Neural cell (in vitro differentiated cells): ENCODE data around the gene BRIP1. TPM values are rescaled to one million over a fixed set of nuclear protein-coding genes. Genes with fewer than 3 reads are reported as not detected.

Source experiments
- H2AFZ ChIP-seq: fragments of 200-600, 300-800 bp; sonication (generic), shearing (Covaris generic); 2 replicates; pipeline ENCODE4 v1.6.0; 2014; ENCODE audit warnings: low read depth, mild to moderate bottlenecking, antibody characterized with exemption, low read length, moderate library complexity
- H3F3A ChIP-seq: fragments of 200-600 bp; shearing (Covaris generic); 2 replicates; pipeline ENCODE4 v1.6.1; 2016; ENCODE audit warnings: mild to moderate bottlenecking, moderate library complexity, mixed read lengths, antibody characterized with exemption, low read length; ENCODE audit not compliant: insufficient read depth, poor library complexity, severe bottlenecking
- H3K27ac ChIP-seq: fragments of 200-600, 300-800 bp; sonication (generic), shearing (Covaris generic); 2 replicates; pipeline ENCODE4 v1.5.1; 2014; ENCODE audit warnings: mild to moderate bottlenecking, low read length, moderate library complexity
- H3K27me3 ChIP-seq: fragments of 300-800, 200-600 bp; sonication (generic), shearing (Covaris generic); 2 replicates; pipeline ENCODE4 v1.6.0; 2014; ENCODE audit warnings: mild to moderate bottlenecking, low read depth, low read length, moderate library complexity; ENCODE audit not compliant: insufficient read depth
- H3K36me3 ChIP-seq: fragments of 300-800, 200-600 bp; sonication (generic), shearing (Covaris generic); 2 replicates; pipeline ENCODE4 v1.5.1; 2014; ENCODE audit warnings: mild to moderate bottlenecking, antibody characterized with exemption, low read length, moderate library complexity; ENCODE audit not compliant: insufficient read depth
- H3K4me2 ChIP-seq: fragments of 300-800, 200-600 bp; sonication (generic), shearing (Covaris generic); 2 replicates; pipeline ENCODE4 v1.6.0; 2014; ENCODE audit warnings: mild to moderate bottlenecking, low read length
- H3K4me3 ChIP-seq: fragments of 300-800, 200-600 bp; sonication (generic), shearing (Covaris generic); 2 replicates; pipeline ENCODE4 v1.5.1; 2014; ENCODE audit warnings: mild to moderate bottlenecking, low read length, moderate library complexity
- H3K79me2 ChIP-seq: fragments of 200-600 bp; shearing (Covaris generic); replicated peaks from 2 replicates; pipeline ENCODE4 v1.6.0; 2014; ENCODE audit warnings: mild to moderate bottlenecking, low read length, moderate library complexity; ENCODE audit not compliant: insufficient read depth
- H3K9ac ChIP-seq: fragments of 300-800, 200-600 bp; sonication (generic), shearing (Covaris generic); 2 replicates; pipeline ENCODE4 v1.6.1; 2016; ENCODE audit warnings: mild to moderate bottlenecking, low read length, mixed read lengths
- H3K9me2 ChIP-seq: fragments of 200-600 bp; shearing (Covaris generic); 2 replicates; pipeline ENCODE4 v1.6.1; 2016; ENCODE audit warnings: mild to moderate bottlenecking, low read length, mixed read lengths; ENCODE audit not compliant: insufficient read depth
- H3K9me3 ChIP-seq: fragments of 200-600, 300-800 bp; sonication (generic), shearing (Covaris generic); 2 replicates; pipeline ENCODE4 v1.6.1; 2016; ENCODE audit warnings: mild to moderate bottlenecking, mixed run types, low read length, moderate library complexity, mixed read lengths
- H4K20me1 ChIP-seq: fragments of 200-600 bp; shearing (Covaris generic); 2 replicates; pipeline ENCODE4 v1.6.1; 2016; ENCODE audit warnings: mild to moderate bottlenecking, mixed run types; ENCODE audit not compliant: insufficient read depth
- CTCF ChIP-seq: fragments of 450-650 bp; IDR thresholded peaks from 2 replicates; pipeline ENCODE4 v1.5.1; 2014; ENCODE audit warnings: antibody characterized with exemption, mild to moderate bottlenecking, moderate library complexity; ENCODE audit not compliant: poor library complexity, severe bottlenecking
- EP300 ChIP-seq: fragments of 450-650 bp; conservative IDR thresholded peaks from 2 replicates; pipeline ENCODE4 v1.6.1; 2014; ENCODE audit warnings: antibody characterized with exemption, mild to moderate bottlenecking, moderate library complexity; ENCODE audit not compliant: poor library complexity, severe bottlenecking
- EZH2 ChIP-seq: fragments of 200-600, 300-800 bp; shearing (Covaris generic), sonication (generic); IDR thresholded peaks from 2 replicates; pipeline ENCODE4 v1.6.1; 2014; ENCODE audit warnings: antibody characterized with exemption, low read length, borderline replicate concordance, mild to moderate bottlenecking; ENCODE audit not compliant: insufficient read depth, poor library complexity, severe bottlenecking
- MXI1 ChIP-seq: fragments of 450-650 bp; conservative IDR thresholded peaks from 2 replicates; pipeline ENCODE4 v1.6.1; 2014; ENCODE audit warnings: antibody characterized with exemption, mild to moderate bottlenecking; ENCODE audit not compliant: poor library complexity, severe bottlenecking
- POLR2AphosphoS5 ChIP-seq: IDR thresholded peaks from 2 replicates; pipeline ENCODE4 v1.6.1; 2012
- RAD21 ChIP-seq: fragments of 450-650 bp; conservative IDR thresholded peaks from 2 replicates; pipeline ENCODE4 v1.6.1; 2014; ENCODE audit warnings: antibody characterized with exemption, mild to moderate bottlenecking, moderate library complexity
- REST ChIP-seq: IDR thresholded peaks from 2 replicates; pipeline ENCODE4 v1.6.1; 2012; ENCODE audit warnings: borderline replicate concordance
- SMC3 ChIP-seq: fragments of 450-650 bp; conservative IDR thresholded peaks from 2 replicates; pipeline ENCODE4 v1.6.1; 2014; ENCODE audit warnings: antibody characterized with exemption, mild to moderate bottlenecking, moderate library complexity; ENCODE audit not compliant: poor library complexity
- TAF1 ChIP-seq: IDR thresholded peaks from 2 replicates; pipeline ENCODE4 v1.6.1; 2012; ENCODE audit warnings: low read depth
- polyA plus RNA-seq: library from polyadenylated mRNA; depleted of rRNA; stranded (reverse); fragments of >200 nt; gene quantifications from 2 replicates; pipeline ENCODE4 v1.2.3, GENCODE V29; 2014

BRIP1 gene
- polyA plus RNA-seq, 1 donor from 2014 or later = 0.47 TPM

- Histone ChIP-seq H3K27ac (no peak overlapping the region), H3K4me3 (no peak overlapping the region), H4K20me1 (no peaks in the 10 kb centered on the region), H2AFZ (no peak overlapping the region), H3K9ac (no peak overlapping the region), H3K9me2 (no peaks in the 10 kb centered on the region), H3K36me3 (no peaks in the 10 kb centered on the region), H3K9me3 (no peaks in the 10 kb centered on the region), H3K4me2 (no peak overlapping the region), H3F3A (no peaks in the 10 kb centered on the region), H3K79me2 (no peaks in the 10 kb centered on the region), H3K27me3 (no peaks in the 10 kb centered on the region)
- TF ChIP-seq TAF1 (no peak), POLR2AphosphoS5 (no peak), REST (no peak), RAD21 (no peak), MXI1 (no peak), CTCF (no peak), EP300 (no peak), EZH2 (no peak), SMC3 (no peak)
Observed at GRCh38 chr17:61832463-61832862, 30.9 kb downstream of the BRIP1 start.

- no peaks in the 10 kb centered on the region for H3K9me3 ChIP-seq
- H3F3A ChIP-seq = no peaks in the 10 kb centered on the region
- no peaks in the 10 kb centered on the region for H4K20me1 ChIP-seq
- H3K36me3 ChIP-seq = no peaks in the 10 kb centered on the region
- H3K27me3 ChIP-seq = no peaks in the 10 kb centered on the region
- H3K27ac ChIP-seq = no peak overlapping the region
- H3K9ac ChIP-seq = no peak overlapping the region
- H2AFZ ChIP-seq = no peak overlapping the region
- H3K4me3 ChIP-seq = no peak overlapping the region
- TF ChIP-seq TAF1 (no peak), MXI1 (no peak), SMC3 (no peak), CTCF (no peak), REST (no peak), EZH2 (no peak), POLR2AphosphoS5 (no peak), EP300 (no peak), RAD21 (no peak)
- H3K9me2 ChIP-seq = no peaks in the 10 kb centered on the region
- no peak overlapping the region for H3K4me2 ChIP-seq
- no peaks in the 10 kb centered on the region for H3K79me2 ChIP-seq
Observed at GRCh38 chr17:61831099-61831498, 32.2 kb downstream of the BRIP1 start.
